K562 (cell line): ENCODE measurements around the gene CDT1.

Source experiments
- EP300 ChIP-seq: IDR thresholded peaks from 2 replicates; pipeline ENCODE4 v1.6.1; 2012; ENCODE audit warnings: low read length, improper control_type of control experiment
- MCM5 ChIP-seq: fragments of 450-650 bp; IDR thresholded peaks from 2 replicates; pipeline ENCODE4 v1.6.1; 2016; ENCODE audit warnings: low read depth
- TF ChIP-seq, protein P1 (sequence below): fragments of 250-450 bp; sonication (Bioruptor Pico); IDR thresholded peaks from 2 replicates; pipeline ENCODE4 v1.8.0; 2021; ENCODE audit warnings: mild to moderate bottlenecking, moderate library complexity

- TF ChIP-seq, protein P1, sequence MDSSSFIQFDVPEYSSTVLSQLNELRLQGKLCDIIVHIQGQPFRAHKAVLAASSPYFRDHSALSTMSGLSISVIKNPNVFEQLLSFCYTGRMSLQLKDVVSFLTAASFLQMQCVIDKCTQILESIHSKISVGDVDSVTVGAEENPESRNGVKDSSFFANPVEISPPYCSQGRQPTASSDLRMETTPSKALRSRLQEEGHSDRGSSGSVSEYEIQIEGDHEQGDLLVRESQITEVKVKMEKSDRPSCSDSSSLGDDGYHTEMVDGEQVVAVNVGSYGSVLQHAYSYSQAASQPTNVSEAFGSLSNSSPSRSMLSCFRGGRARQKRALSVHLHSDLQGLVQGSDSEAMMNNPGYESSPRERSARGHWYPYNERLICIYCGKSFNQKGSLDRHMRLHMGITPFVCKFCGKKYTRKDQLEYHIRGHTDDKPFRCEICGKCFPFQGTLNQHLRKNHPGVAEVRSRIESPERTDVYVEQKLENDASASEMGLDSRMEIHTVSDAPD (CRISPR knock-in tag) = no peak
- TF ChIP-seq MCM5 = no peak
- no peak for TF ChIP-seq EP300
Measured at GRCh38 chr16:88764913-88765349, 38.7 kb upstream of the CDT1 start.
